ENCODE measurements around the gene INO80B. TPM values are rescaled to one million over a fixed set of nuclear protein-coding genes. Genes with fewer than 3 reads are reported as not detected.

The INO80B gene
- total and polyA plus RNA-seq, 12 donors = 13.6 to 133 (median 40.0) TPM

DNA sequence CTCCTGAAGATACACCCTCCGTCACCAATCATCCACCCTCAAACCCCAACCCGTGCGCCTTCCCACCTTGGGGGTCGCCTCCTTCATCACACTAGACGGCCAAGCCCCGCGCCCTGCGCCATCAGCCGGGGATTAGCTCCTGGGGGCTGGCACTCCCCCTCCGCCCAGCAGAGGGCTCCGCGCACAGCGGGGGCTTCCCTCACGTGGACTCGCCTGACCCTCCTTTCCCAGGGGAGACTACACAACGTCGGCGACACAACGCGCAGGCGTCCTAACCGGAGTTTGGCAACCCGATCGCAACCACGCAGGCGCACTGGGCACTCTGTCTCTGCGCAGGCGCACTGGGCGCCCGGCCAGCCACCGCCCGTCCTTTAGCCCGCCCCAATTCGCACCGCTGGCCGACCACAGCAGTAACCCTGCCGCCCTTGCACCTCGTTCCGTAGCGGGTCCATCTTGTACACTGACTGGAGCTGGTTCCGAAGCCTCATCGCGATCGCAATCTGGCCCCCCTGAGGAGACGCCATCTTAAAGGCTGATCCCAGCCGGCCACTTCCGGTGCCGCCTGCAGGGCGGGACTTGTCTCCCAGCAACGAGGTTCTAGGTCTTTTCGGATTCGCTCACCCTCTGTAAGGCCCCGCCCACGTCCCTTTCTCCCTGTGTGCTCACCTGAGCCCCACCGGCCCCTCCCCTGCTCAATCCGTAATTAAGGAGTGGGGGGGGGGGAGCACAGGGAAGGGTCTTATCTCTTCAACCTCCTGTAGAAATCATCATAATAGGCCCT, 52.4 kb downstream of the INO80B start, which contains the start of gene PCGF1:
PCGF1 (minus strand) TSS at position 551 of the 781 bp plus-strand sequence; CDS start at position 524, 27 bp downstream.
- H3K27me3 ChIP-seq = peaks cover 19% of the 10 kb centered on the region
- peaks cover 19 to 50% of the 10 kb centered on the region in 2 donors for H3K4me1 ChIP-seq (replicated peaks in 1 of 2)
- intact Hi-C loops (cut with DNase I) = loop anchor here in 1 of 2 donors (2.0 kb wide), 1 partner anchor 21 kb away; the partner anchor contains the start of genes AUP1 and HTRA2
- H3K4me3 ChIP-seq = peak within 1 kb of the TSS; percentile 5 to 91 (median 80)
- H3K9me3 ChIP-seq (replicated peaks in 1 of 3) = no peaks in the 10 kb centered on the region
- peak within 1 kb of the TSS; percentile 29 to 100 (median 95) for H3K27ac ChIP-seq
- TF ChIP-seq POLR2A (IDR thresholded peaks at IDR 0.05) = peak; percentile 33 to 57
- TF ChIP-seq, protein P1, sequence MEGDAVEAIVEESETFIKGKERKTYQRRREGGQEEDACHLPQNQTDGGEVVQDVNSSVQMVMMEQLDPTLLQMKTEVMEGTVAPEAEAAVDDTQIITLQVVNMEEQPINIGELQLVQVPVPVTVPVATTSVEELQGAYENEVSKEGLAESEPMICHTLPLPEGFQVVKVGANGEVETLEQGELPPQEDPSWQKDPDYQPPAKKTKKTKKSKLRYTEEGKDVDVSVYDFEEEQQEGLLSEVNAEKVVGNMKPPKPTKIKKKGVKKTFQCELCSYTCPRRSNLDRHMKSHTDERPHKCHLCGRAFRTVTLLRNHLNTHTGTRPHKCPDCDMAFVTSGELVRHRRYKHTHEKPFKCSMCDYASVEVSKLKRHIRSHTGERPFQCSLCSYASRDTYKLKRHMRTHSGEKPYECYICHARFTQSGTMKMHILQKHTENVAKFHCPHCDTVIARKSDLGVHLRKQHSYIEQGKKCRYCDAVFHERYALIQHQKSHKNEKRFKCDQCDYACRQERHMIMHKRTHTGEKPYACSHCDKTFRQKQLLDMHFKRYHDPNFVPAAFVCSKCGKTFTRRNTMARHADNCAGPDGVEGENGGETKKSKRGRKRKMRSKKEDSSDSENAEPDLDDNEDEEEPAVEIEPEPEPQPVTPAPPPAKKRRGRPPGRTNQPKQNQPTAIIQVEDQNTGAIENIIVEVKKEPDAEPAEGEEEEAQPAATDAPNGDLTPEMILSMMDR (IDR thresholded peaks at IDR 0.05) = peak in 2 of 6 experiments; percentile 27 to 39
- H3K36me3 ChIP-seq (replicated peaks in 1 of 2) = peaks cover 0 to 12% of the 10 kb centered on the region in 2 donors
- DNase-seq = peak; percentile 97 to 100 (median 99)
- 0 to 1% (median 0%) methylated on average over 20 to 56 of the region's 56 CpGs for WGBS, 4 donors

Other genes starting within 250 kb of the INO80B start
- 1 to 10 TPM in 1 of 9 donors, under 1 TPM in 7, not detected in 1; 0.14 to 1.3 (median 0.74) TPM for gene SLC4A5, start 111.7 kb upstream of the INO80B start, total RNA-seq
- gene SLC4A5, start 111.7 kb upstream of the INO80B start, polyA plus RNA-seq = 1 to 10 TPM in 1 of 3 donors, under 1 TPM in 2; 0.51 to 2.7 (median 0.71) TPM
- gene DCTN1, start 74.8 kb upstream of the INO80B start, total RNA-seq = 100 to 1,000 TPM; 106 to 188 (median 146) TPM
- 100 to 1,000 TPM; 142 to 258 (median 212) TPM for gene DCTN1, start 74.8 kb upstream of the INO80B start, polyA plus RNA-seq
- gene C2orf81, start 33.5 kb upstream of the INO80B start, total RNA-seq = 1 to 10 TPM in 5 of 9 donors, under 1 TPM in 4; 0.36 to 4.7 (median 1.7) TPM
- gene C2orf81, start 33.5 kb upstream of the INO80B start, polyA plus RNA-seq = 1 to 10 TPM in 2 of 3 donors, under 1 TPM in 1; 0.46 to 7.1 (median 4.5) TPM
- gene WDR54, start 33.4 kb upstream of the INO80B start, total RNA-seq = 10 to 100 TPM in 7 of 9 donors, 1 to 10 TPM in 2; 7.5 to 23.9 (median 14.5) TPM
- gene WDR54, start 33.4 kb upstream of the INO80B start, polyA plus RNA-seq = 10 to 100 TPM in 2 of 3 donors, 1 to 10 TPM in 1; 6.4 to 20.2 (median 14.4) TPM
- gene RTKN, start 13.2 kb upstream of the INO80B start, total RNA-seq = 10 to 100 TPM in 8 of 9 donors, 1 to 10 TPM in 1; 9.7 to 21.2 (median 13.8) TPM
- gene RTKN, start 13.2 kb upstream of the INO80B start, polyA plus RNA-seq = 10 to 100 TPM in 2 of 3 donors, 1 to 10 TPM in 1; 7.4 to 35.6 (median 17.3) TPM
- 100 to 1,000 TPM in 7 of 9 donors, 10 to 100 TPM in 2; 60.9 to 176 (median 114) TPM for gene WBP1, start 3.4 kb downstream of the INO80B start, total RNA-seq
- gene WBP1, start 3.4 kb downstream of the INO80B start, polyA plus RNA-seq = 100 to 1,000 TPM in 2 of 3 donors, 10 to 100 TPM in 1; 56.9 to 267 (median 244) TPM
- 10 to 100 TPM; 32.9 to 72.6 (median 46.5) TPM for gene MOGS, start 10.3 kb downstream of the INO80B start, total RNA-seq
- gene MOGS, start 10.3 kb downstream of the INO80B start, polyA plus RNA-seq = 10 to 100 TPM; 25.9 to 60.7 (median 46.4) TPM
- gene MRPL53, start 17.6 kb downstream of the INO80B start, total RNA-seq = 100 to 1,000 TPM in 6 of 9 donors, 10 to 100 TPM in 3; 30.2 to 191 (median 140) TPM
- 100 to 1,000 TPM in 2 of 3 donors, 10 to 100 TPM in 1; 26.4 to 167 (median 129) TPM for gene MRPL53, start 17.6 kb downstream of the INO80B start, polyA plus RNA-seq
- gene CCDC142, start 27.9 kb downstream of the INO80B start, total RNA-seq = 10 to 100 TPM in 7 of 9 donors, 1 to 10 TPM in 2; 7.4 to 46.0 (median 13.3) TPM
- gene CCDC142, start 27.9 kb downstream of the INO80B start, polyA plus RNA-seq = 10 to 100 TPM in 1 of 3 donors, 1 to 10 TPM in 2; 3.2 to 17.5 (median 4.6) TPM
- gene TTC31, start 28.0 kb downstream of the INO80B start, total RNA-seq = 10 to 100 TPM; 12.6 to 38.6 (median 20.1) TPM
- gene TTC31, start 28.0 kb downstream of the INO80B start, polyA plus RNA-seq = 10 to 100 TPM; 11.1 to 35.3 (median 21.7) TPM
- 1 to 10 TPM in 2 of 9 donors, under 1 TPM in 6, not detected in 1; 0.18 to 2.0 (median 0.76) TPM for gene LBX2, start 44.5 kb downstream of the INO80B start, total RNA-seq
- gene LBX2, start 44.5 kb downstream of the INO80B start, polyA plus RNA-seq = under 1 TPM in 2 of 3 donors, not detected in 1; 0.40 to 0.72 TPM
- 10 to 100 TPM; 15.4 to 38.9 (median 21.1) TPM for gene PCGF1, start 52.6 kb downstream of the INO80B start, total RNA-seq
- 10 to 100 TPM; 35.4 to 38.3 (median 37.2) TPM for gene PCGF1, start 52.6 kb downstream of the INO80B start, polyA plus RNA-seq
- gene TLX2, start 59.4 kb downstream of the INO80B start, total RNA-seq = 1 to 10 TPM in 4 of 9 donors, under 1 TPM in 1, not detected in 4; 0.46 to 3.9 (median 3.7) TPM
- 10 to 100 TPM in 1 of 3 donors, 1 to 10 TPM in 1, under 1 TPM in 1; 0.75 to 22.8 (median 3.2) TPM for gene TLX2, start 59.4 kb downstream of the INO80B start, polyA plus RNA-seq
- gene DQX1, start 71.1 kb downstream of the INO80B start, total RNA-seq = under 1 TPM in 2 of 9 donors, not detected in 7; 0.17 to 0.31 TPM
- gene DQX1, start 71.1 kb downstream of the INO80B start, polyA plus RNA-seq = under 1 TPM in 2 of 3 donors, not detected in 1; 0.17 to 0.32 TPM
- 100 to 1,000 TPM in 6 of 9 donors, 10 to 100 TPM in 3; 88.5 to 124 (median 109) TPM for gene AUP1, start 74.6 kb downstream of the INO80B start, total RNA-seq
- 100 to 1,000 TPM; 118 to 527 (median 329) TPM for gene AUP1, start 74.6 kb downstream of the INO80B start, polyA plus RNA-seq
- 10 to 100 TPM; 19.1 to 47.4 (median 37.0) TPM for gene HTRA2, start 74.8 kb downstream of the INO80B start, total RNA-seq
- gene HTRA2, start 74.8 kb downstream of the INO80B start, polyA plus RNA-seq = 10 to 100 TPM; 25.6 to 42.0 (median 29.0) TPM
- 10 to 100 TPM in 7 of 9 donors, 1 to 10 TPM in 2; 7.7 to 26.4 (median 12.8) TPM for gene LOXL3, start 98.9 kb downstream of the INO80B start, total RNA-seq
- gene LOXL3, start 98.9 kb downstream of the INO80B start, polyA plus RNA-seq = 10 to 100 TPM in 2 of 3 donors, 1 to 10 TPM in 1; 3.6 to 13.6 (median 11.2) TPM
- gene DOK1, start 99.6 kb downstream of the INO80B start, total RNA-seq = 10 to 100 TPM; 15.2 to 49.6 (median 22.8) TPM
- 10 to 100 TPM in 1 of 3 donors, 1 to 10 TPM in 2; 4.0 to 11.3 (median 5.5) TPM for gene DOK1, start 99.6 kb downstream of the INO80B start, polyA plus RNA-seq
- gene M1AP, start 193.2 kb downstream of the INO80B start, total RNA-seq = 1 to 10 TPM in 2 of 9 donors, under 1 TPM in 6, not detected in 1; 0.47 to 2.2 (median 0.88) TPM
- gene M1AP, start 193.2 kb downstream of the INO80B start, polyA plus RNA-seq = 1 to 10 TPM in 1 of 3 donors, under 1 TPM in 2; 0.55 to 1.3 (median 0.84) TPM
- gene SEMA4F, start 199.2 kb downstream of the INO80B start, total RNA-seq = 10 to 100 TPM in 1 of 9 donors, 1 to 10 TPM in 8; 1.9 to 11.3 (median 4.8) TPM
- gene SEMA4F, start 199.2 kb downstream of the INO80B start, polyA plus RNA-seq = 1 to 10 TPM; 1.9 to 2.7 (median 2.1) TPM